HUDEP-2 (cell line): ENCODE measurements around the gene GABRG3.
"Not testable (repeated sequence)": the region's sequence is repeated elsewhere in the genome, so short reads cannot be mapped to it uniquely, and the experiment has no call there.

Experiments used
- DNase-seq, 76 experiments: peaks; one replicate each; lab custom pipeline; 2025; ENCODE audit not compliant: unreplicated experiment in 76 of 76; lab: John Stamatoyannopoulos, UW

The GABRG3 gene

DNA sequence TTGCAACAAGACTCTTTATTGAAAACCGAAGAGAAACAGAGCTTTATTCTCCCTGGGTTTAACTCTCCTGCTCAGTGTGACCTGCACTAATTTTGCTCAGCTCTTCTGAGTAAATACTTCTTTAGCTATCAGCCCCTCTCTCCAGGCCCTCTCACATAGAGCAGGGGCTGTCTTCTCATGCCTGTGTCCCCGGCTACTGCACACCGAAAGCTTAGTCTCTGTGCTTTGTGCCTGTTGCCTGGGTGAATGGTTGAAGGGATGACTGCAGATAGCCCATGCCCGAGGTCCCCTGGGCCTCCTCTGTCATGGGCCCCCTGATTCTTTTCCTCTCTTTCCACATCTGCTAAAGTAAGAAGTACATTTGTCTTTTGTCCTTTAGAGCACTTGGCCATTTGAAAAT is 195.9 kb downstream of the GABRG3 start:
- no peak for DNase-seq

DNA sequence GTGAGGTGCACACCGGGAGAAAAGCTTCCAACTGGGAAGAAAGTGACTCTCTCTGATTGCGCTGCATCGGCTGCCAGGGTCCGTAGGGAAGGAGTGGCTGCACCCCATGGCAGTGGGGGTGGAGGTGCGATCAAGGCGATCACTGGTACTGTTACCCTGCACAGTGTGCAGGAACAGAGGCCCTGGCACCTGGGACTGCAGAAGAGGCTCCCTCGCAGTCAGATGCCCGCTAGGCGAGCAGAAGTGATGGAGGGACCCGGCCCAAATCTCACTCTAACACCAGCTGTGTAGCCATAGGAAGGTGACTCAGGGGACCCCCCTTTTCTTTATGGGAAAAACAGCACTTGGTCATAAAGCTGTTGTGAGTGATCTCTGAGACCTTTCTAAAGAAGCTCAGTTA is 196.8 kb downstream of the GABRG3 start:
- DNase-seq, result no peak

DNA sequence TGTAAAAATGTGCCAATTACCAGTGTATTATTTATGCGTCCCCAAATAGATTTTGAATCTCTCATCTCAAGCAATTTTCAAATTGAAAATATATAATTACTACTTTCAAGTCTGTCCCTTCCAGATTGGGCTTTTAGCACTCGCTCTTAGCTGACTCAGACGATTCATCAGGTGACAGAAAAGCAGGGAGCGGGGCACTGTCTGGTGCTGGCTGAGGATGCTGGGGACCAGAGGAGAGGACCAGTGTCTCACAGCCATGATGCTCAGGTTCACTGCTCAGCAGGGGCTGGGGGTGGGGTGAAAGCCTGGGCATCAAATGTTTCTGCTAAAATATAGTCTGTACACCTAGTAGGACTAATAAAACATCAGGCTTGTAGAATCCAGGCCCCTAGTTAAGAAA is 199.9 kb downstream of the GABRG3 start:
- no peak for DNase-seq

DNA sequence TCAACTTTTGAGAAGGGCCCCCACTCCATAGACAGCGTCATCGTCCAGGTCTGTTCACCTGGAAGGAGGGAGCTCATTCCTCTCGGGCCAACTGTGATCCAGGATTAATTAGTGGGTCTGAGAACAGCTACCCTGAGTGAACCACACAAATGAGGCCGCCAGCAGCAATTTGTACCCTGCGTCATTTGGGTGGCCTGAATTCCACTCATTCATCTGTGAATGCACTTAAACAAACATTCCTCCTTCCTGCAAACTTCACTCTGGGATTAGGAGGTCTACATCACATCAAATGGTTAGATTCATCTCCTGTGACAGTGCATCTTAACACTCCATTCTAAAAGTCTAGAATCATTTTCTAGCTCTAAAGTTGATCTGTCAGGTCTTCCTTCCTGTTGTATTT is 201.8 kb downstream of the GABRG3 start:
- no peak for DNase-seq

DNA sequence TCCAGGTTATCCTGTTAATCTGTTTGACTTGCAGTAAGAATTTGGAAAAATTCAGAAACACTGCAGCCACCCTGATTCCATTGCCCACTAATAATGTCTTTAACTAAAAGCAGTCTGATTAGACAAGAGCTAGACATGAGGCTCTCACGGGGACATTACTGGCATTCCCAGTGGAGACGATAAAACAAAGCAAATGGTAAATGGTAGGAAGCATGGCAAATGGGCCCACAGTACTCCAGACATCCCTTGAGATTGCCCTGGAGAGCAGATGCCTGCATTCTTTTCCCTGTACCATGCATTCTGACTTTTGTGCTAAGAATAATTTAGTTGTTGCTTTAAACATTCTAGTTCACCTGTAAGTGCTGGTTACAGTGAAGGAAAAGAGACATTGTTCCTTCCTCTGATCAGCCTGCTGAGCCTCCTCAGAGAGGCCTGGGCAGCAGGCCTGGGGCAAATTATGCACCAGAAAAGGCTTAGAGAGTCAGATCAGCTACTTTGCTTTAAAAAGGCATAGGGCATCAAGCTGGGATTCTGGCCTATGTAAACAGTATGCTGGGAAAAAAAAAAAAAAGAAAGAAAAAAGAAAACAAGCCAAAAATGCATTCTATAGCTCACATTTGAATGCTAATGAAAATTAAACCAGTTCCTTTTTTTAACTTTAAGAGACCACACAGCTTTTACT is 204.6 kb downstream of the GABRG3 start:
- no peak for DNase-seq

DNA sequence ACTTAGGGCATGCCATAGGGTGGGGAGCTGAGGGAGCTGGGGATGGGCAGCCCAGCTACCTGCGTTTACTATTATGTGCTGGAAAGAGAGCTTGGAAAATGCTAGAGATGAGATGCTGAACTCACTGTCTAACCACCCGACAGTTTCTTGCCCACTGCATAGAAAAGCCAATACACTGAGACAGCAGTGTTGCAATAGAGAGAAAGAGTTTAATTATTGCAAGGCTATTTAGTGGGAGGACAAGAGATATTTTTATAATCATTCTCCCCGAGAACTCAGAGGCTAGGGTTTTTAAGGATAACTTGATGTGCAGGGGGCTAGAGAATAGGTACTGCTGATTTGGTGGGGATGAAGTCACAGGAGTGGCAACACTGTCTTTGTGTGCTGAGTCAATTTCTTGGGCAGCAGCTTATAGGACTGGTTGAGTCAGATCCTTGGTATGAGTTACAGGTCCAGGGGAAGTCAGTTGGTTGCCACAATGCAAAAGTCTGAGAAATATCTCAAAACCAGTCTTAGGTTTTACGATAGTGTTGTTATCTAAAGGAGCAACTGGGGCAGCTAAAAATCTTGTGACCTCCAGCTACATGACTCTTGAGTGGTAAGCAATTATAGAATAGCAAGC is 205.9 kb downstream of the GABRG3 start:
- DNase-seq, result peak in 8 of 76 experiments; percentile 1 to 66 (median 41)

DNA sequence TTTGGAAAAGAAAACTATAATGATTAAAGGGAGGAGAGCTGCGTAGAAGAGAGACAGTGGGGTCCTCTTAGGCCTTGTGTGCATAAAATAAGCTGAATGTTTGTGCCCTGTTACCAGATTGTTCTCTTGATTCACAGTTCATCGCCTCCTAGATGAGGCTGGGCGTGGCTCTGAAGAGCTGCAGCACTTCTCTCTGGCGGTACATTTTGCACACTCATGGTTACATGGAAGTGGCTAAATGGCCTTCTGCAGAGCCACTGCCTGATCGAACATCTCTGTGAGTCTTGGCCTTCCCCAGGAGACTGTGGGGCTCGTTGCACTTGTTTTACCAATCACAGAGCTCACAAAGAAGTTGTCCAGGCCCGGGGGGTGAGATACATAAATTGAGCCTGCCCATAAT is 208.8 kb downstream of the GABRG3 start:
- DNase-seq, result peak in 7 of 76 experiments; percentile 2 to 47 (median 17)

DNA sequence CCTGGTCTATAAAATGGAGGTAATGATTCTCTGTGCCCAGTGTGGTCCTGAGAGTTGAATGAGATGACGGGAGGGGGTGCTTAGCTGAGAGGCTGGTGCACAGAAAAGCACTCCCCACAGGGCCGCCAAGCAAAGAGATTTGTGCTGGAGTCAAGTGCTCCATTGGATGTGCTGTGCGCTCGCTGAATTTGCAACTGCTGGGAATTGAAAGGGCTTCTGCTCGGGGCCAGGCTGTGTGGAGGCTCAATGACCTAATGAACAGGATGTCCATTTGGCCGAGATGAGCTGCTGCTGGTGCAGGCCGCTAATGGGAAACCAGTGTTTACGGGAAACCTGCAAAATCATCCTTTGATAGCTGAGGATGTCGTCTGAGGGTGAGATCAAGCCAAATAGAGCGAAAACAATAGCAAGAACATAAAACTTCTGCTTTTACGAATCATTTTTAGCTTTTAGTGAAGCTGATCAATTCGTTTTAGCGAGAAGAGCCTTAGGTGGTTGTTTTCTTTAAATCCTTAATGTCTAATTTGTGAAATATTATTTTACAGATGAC is 211.7 kb downstream of the GABRG3 start:
- no peak for DNase-seq

DNA sequence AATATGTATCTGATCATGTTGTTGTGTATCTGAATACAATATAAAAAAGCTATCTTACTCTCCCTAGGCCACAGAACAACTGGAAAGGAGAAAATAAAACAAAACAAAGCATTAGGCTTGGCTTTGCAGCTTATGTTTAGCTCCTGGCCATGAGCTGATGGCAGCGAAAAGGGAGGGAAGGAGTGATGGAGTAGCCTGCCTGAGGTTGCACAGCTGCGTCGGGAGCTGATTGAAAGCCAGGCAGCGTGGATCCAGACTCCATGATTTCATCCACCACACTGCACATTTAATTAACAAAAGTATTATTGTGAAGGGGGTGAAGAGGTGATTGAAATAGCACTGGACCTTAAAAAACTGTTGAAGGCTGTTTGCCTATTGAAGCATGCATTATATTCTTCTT is 212.2 kb downstream of the GABRG3 start:
- no peak for DNase-seq

DNA sequence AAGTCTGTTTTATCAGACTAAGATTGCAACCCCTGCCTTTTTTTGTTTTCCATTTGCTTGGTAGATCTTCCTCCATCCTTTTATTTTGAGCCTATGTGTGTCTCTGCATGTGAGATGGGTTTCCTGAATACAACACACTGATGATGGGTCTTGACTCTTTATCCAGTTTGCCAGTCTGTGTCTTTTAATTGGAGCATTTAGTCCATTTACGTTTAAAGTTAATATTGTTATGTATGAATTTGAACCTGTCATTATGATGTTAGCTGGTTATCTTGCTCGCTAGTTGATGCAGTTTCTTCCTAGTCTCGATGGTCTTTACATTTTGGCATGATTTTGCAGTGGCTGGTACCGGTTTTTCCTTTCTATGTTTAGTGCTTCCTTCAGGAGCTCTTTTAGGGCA is 220.5 kb downstream of the GABRG3 start:
- DNase-seq, result not testable (repeated sequence)

DNA sequence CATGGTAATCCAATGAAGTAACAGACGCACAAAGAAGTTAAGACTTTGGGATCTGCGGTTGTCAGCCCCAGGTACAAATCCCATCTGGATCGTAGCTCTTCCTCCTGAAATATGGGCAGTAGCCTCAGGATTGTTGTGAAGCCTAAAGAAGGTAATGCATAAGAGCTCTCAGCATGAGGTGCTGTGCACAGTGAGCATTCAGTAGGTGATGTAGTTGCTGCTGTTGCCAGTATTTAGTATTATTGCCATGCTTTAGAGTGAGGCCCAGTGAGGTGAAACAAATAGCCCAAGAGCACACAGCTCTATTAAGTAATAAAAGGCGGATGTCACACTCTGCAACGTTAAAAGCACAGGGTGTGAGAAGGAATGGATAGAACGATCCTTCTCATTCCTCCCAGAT is 225.7 kb downstream of the GABRG3 start:
- DNase-seq, result no peak

DNA sequence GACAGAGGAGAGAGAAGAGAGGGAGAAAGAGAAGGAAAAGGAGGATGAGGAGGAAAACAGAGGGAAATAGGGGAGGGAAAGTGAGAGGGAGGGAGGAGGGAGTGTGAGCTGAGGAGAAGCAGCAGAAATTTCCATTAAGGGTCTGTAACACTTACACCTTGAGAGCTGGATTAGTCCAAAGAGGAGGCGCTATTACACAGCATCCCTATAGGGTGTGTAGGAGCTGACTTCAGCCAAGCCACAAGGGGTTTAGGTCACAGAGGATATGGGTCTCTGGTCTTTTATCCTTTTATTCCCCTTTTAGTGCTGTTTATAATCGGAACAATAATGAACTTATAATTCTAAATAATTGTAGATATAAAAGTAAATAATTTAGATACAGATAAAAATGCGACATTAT is 230.4 kb downstream of the GABRG3 start:
- DNase-seq, result no peak

DNA sequence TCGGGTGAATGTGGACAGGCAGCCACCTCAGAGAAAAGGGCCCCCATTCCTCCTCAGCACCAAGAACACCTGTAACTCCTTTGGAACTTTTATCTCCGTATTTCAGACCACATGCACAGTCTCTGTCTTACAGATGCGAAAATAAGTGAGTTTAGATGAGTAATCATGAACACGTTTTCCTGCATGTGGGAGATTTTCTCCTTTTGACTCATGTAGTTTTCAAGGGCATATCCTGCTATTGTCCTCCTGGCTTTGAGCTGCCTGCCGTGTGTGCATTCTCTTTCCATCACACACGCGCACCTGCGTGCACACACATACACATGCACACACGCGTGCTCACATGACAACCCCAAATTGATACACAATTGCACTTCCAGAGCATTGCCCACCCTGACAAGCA is 239.2 kb downstream of the GABRG3 start:
- no peak for DNase-seq

DNA sequence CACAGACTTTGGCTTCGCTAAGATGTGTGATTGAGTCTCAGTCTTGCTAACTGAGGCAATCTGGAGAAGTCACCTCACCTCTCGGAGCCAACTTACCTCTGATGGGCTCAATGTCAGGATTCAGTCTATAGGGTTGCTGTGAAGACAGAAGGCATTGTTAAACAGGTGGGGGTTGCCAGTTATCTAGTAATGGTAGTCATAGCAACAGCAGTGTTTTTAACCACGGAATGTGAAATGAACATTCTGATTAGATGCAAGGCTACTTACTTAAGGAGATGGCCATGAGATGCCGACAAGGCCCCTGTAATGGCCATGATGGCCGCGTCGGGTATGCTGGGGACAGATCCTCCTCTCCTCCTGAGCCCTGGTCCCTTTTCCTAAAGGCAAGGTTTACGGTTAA is 243.1 kb downstream of the GABRG3 start:
- DNase-seq, result no peak

DNA sequence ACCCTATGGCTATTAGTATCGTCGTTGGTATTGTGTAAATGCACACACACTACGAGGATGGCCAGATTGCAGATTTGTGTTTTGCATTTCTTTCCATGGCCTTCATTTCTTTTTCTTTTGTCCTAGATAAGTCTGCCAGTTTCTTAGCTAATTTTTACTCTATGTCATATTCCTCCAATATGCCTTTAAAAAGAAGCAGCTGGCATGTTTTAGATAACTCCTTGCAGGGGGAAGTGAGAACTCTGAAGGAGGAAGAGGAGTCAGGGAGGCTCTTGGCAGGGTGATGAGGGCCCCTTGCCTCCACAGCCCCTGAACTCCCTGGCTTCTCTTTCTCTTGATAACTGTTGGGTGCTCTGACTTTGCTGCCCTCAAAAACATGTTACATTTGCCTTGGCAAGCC is 244.0 kb downstream of the GABRG3 start:
- no peak for DNase-seq

DNA sequence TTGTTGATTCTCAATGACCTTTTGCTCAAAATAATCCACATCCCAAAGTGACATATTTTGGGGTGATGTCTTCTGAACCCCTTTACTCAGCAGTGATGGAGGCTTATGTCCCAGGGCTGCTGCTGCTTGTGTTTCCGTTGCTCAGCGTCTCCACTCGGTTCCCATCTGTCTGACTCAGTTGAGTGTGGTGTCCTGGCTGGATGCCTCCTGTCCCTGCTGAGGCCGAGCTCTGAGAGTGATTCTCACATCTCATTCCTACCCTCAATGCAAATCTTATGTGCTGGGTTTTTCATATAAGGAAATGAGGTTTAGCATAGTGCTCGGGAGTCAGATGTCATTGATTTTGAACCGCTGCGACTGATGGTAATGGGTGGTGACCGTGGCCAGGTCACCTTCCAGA is 247.4 kb downstream of the GABRG3 start:
- DNase-seq, result no peak

DNA sequence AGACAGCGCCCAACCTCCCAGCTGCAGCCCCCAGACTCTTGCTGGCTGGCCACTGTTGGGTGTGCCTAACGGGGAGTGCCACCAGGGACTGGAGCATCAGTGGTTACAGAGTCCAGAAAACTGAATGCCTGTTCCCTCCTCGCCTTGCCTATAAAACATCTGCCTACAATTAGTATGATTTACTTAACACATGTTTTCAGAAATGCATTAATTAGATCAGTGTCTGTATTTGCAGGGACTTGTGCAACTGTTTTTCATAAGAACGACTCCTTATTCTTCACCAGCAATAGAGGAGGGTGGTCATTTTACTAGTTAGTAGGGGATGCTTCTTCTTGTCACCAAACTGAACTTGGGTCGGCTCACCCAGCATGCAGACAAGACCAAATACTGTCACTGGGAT is 248.7 kb downstream of the GABRG3 start:
- DNase-seq, result no peak

DNA sequence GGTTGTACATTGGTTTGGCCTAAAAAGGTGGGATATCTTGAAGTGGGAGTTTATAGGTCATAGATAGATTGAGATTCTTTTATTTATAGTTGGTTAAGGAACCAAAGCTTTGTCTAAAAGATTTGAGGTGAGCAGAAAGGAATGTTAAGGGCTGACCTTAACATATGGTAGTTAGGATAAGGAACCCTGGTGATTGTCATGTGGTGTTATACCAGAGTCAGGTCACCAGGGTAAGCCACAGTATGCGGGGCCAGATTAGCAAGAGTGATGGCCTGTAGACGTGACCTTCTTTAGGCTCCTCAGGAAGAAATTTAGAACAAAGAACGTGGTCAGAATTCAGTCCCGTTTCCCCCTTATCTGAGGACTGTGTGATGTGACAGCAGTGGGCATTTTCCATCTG is 249.2 kb downstream of the GABRG3 start:
- DNase-seq, result no peak

DNA sequence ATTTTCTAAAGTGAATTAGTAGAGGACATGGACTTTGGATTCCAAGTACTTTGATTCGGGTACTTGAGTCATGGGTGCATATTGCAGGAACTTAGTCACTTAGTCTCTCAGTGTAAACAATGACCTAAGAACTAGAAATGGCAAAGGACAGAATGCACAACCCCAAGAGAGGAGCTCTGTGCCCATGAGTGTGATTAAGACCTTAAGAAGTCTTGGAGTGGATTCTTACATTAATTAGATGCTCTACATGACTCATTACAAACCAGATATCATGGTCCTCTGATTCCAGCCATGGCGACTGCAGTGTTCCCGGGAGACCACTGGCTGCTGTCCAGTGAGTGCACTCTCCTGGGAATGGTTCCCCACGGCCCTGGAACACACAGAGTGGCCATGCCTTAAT is 251.5 kb downstream of the GABRG3 start:
- DNase-seq, result no peak

DNA sequence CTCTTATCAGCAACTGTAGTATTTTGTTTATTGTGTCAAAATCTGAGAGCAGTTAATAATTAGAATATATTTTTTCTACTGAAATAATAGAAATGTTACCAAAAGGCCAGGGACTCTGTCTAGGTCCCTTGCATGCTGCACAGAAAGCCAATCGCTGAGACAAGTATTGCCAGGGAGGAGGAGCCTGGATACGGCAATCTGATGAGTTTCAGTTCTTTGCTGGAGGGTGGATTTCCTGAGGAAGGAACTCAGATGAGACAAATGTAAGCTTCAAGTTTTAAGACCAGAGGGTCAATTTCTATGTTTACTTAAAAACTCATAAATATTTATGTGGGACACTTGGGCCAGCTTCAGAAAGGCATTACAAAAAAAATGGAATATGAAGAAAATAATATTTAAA is 252.2 kb downstream of the GABRG3 start:
- no peak for DNase-seq

DNA sequence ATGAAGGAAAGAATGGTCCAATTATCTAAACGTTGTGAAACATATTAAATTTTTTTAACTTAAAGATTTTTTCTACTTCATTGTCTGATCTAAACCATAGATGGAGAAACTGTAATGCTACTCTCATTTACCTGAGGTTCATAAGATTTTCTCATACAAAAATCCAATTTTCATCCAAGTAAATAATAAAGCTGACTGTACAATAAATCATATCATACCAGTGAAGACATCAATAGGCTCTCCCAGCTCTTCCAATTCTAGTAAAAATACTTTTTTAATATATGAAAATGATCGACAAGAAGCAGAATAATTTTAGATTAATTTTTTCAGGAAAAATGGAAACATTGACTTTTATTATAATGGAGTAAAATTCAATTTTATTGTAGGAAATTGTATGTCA is 260.8 kb downstream of the GABRG3 start:
- DNase-seq, result no peak

DNA sequence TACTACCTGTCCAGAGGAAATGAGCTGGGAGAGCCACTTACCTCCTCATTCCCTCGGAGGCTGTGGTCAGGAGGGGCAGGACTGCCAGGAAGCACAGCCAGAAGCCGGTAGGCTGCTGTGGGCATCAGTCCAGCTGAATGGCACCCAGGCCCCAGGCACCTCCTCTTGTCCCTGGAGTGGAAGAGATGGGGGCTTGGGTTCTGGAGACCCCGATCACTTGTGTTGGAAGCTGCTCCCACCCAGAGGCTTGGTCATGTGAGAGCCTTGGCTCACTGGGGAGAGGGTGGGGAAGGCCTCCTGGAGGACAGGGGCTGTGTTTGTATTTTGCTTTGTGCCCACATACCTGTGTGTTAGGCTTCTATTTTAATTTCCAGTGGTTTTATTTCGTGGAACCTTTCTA is 261.9 kb downstream of the GABRG3 start:
- DNase-seq, result no peak
